HepG2 (cell line): ENCODE results near the gene MACROD2. TPM values are rescaled to one million over a fixed set of nuclear protein-coding genes. Genes with fewer than 3 reads are reported as not detected.

Experiments used
- BRCA1 ChIP-seq: sonication (generic); formaldehyde crosslinking; IDR thresholded peaks from 2 replicates; pipeline ENCODE4 v1.4.0; 2020; ENCODE audit warnings: missing genetic modification reagents
- CBX5 ChIP-seq: sonication (generic); formaldehyde crosslinking; IDR thresholded peaks from 2 replicates; pipeline ENCODE4 v1.4.0; 2020; ENCODE audit warnings: missing genetic modification reagents, borderline replicate concordance
- CEBPZ ChIP-seq: IDR thresholded peaks from 2 replicates; pipeline ENCODE4 v1.6.1; 2012; ENCODE audit warnings: low read length, improper control_type of control experiment
- HMGXB4 ChIP-seq, 2 experiments: sonication (generic) in 1 of 2; formaldehyde crosslinking in 1 of 2; IDR thresholded peaks; 2 replicates each; pipeline versions ENCODE4 v1.4.0 to v1.6.1; 2018 to 2020; ENCODE audit warnings: missing genetic modification reagents in 2 of 2, borderline replicate concordance in 1 of 2, low read depth in 1 of 2, mild to moderate bottlenecking in 1 of 2, missing biosample characterization in 1 of 2
- MBNL3 ChIP-seq: fragments of 250-450 bp; sonication (Bioruptor Pico); conservative IDR thresholded peaks from 2 replicates; pipeline ENCODE4 v1.8.0; 2022; ENCODE audit warnings: mild to moderate bottlenecking, inconsistent platforms
- POLR2G ChIP-seq: fragments of 200-400 bp; formaldehyde crosslinking; IDR thresholded peaks from 2 replicates; pipeline ENCODE4 v1.6.1; 2018; ENCODE audit warnings: mild to moderate bottlenecking, low read depth, low read length, moderate library complexity
- SMC3 ChIP-seq: IDR thresholded peaks from 2 replicates; pipeline ENCODE4 v1.6.1; 2011; ENCODE audit warnings: low read length, improper control_type of control experiment
- ZNF512 ChIP-seq: sonication (generic); formaldehyde crosslinking; IDR thresholded peaks from 2 replicates; pipeline ENCODE4 v1.4.0; 2020; ENCODE audit warnings: mild to moderate bottlenecking, missing genetic modification reagents
- ZSCAN31 ChIP-seq: sonication (generic); formaldehyde crosslinking; IDR thresholded peaks from 2 replicates; pipeline ENCODE4 v1.5.0; 2020; ENCODE audit warnings: low read depth, mild to moderate bottlenecking, missing genetic modification reagents
- polyA plus RNA-seq, 8 experiments: library from polyadenylated mRNA; depleted of rRNA in 3 of 8; stranded (reverse) in 7 of 8; unstranded in 1 of 8; fragments of >200 nt; fragmentation: Illumina TruSeq in 4 of 8; extraction: Trizol in 4 of 8; gene quantifications; 2 replicates each; pipeline versions ENCODE4 v1.2.1 to v1.2.3, GENCODE V29; 2011 to 2016; ENCODE audit warnings: low read depth in 4 of 8, missing spikeins in 1 of 8, mixed read lengths in 1 of 8; ENCODE audit not compliant: insufficient read depth in 1 of 8
- total RNA-seq, 5 experiments: library from RNA; depleted of rRNA; stranded (reverse); fragments of >200 nt; fragmentation: Illumina TruSeq; extraction: Trizol; gene quantifications; 2 replicates each; pipeline ENCODE4 v1.2.3, GENCODE V29; 2016; ENCODE audit warnings: low read depth in 1 of 5

MACROD2 gene
- total and polyA plus RNA-seq, 2 of the 13 experiments (the other 11 are each of a cell fraction or from before 2014, with no cell fraction given) = 0.13 to 0.51 TPM

- TF ChIP-seq ZNF512 (CRISPR knock-in tag) (no peak), MBNL3 (CRISPR knock-in tag) (no peak), CBX5 (CRISPR knock-in tag) (no peak), BRCA1 (CRISPR knock-in tag) (no peak), POLR2G (no peak), CEBPZ (no peak), HMGXB4 (CRISPR knock-in tag; IDR thresholded peaks at IDR 0.05; ENCODE audit: borderline replicate concordance in 1 of 2, low read depth in 1 of 2) (no peak), SMC3 (no peak), ZSCAN31 (no peak)
Measured at GRCh38 chr20:14507711-14508110, 512.4 kb downstream of the MACROD2 start (continued).
